Activated effector memory CD4-positive, alpha-beta T cell treated with Interleukin-2 at 50 U/mL for 16 hours (primary cell): ENCODE measurements around the gene OXNAD1.
"Not testable (repeated sequence)": the region's sequence is repeated elsewhere in the genome, so short reads cannot be mapped to it uniquely, and the experiment has no call there.

Source experiments
- DNase-seq: peaks from one replicate; pipeline ENCODE4 v3.0.0-alpha.2; 2020

The OXNAD1 gene

GRCh38 chr3:16307832-16308531 lies 43.0 kb downstream of the OXNAD1 start:
- no peak for DNase-seq

GRCh38 chr3:16308727-16309126 lies 43.7 kb downstream of the OXNAD1 start:
- DNase-seq: no peak

GRCh38 chr3:16309558-16309957 lies 44.5 kb downstream of the OXNAD1 start:
- DNase-seq: no peak

- DNase-seq: not testable (repeated sequence)
These were observed 45.5 kb downstream of the OXNAD1 start for GRCh38 chr3:16310486-16310885.

GRCh38 chr3:16311960-16312451 lies 47.0 kb downstream of the OXNAD1 start:
- peak; percentile 52 for DNase-seq

- DNase-seq: no peak
These were observed 49.1 kb downstream of the OXNAD1 start for GRCh38 chr3:16313886-16314645.

- DNase-seq: no peak
These were observed 50.6 kb downstream of the OXNAD1 start for GRCh38 chr3:16315623-16316022.

- no peak for DNase-seq
These were observed 51.4 kb downstream of the OXNAD1 start for GRCh38 chr3:16316396-16316795.

GRCh38 chr3:16316847-16317560 lies 52.0 kb downstream of the OXNAD1 start:
- no peak for DNase-seq

GRCh38 chr3:16317561-16317945 lies 52.5 kb downstream of the OXNAD1 start:
- DNase-seq: no peak

- no peak for DNase-seq
These were observed 53.2 kb downstream of the OXNAD1 start for GRCh38 chr3:16318176-16318575.

- peak; percentile 62 for DNase-seq
These were observed 54.3 kb downstream of the OXNAD1 start for GRCh38 chr3:16319307-16319706.

- DNase-seq: no peak
These were observed 54.7 kb downstream of the OXNAD1 start for GRCh38 chr3:16319723-16320122.

- DNase-seq: no peak
These were observed 55.7 kb downstream of the OXNAD1 start for GRCh38 chr3:16320711-16321110.

GRCh38 chr3:16322189-16322588 lies 57.2 kb downstream of the OXNAD1 start:
- no peak for DNase-seq

GRCh38 chr3:16323737-16324136 lies 58.7 kb downstream of the OXNAD1 start:
- no peak for DNase-seq

- no peak for DNase-seq
These were observed 60.8 kb downstream of the OXNAD1 start for GRCh38 chr3:16325850-16326249.

- DNase-seq: no peak
These were observed 61.8 kb downstream of the OXNAD1 start for GRCh38 chr3:16326724-16327349.

GRCh38 chr3:16328124-16328523 lies 63.1 kb downstream of the OXNAD1 start:
- no peak for DNase-seq

- DNase-seq: no peak
These were observed 64.2 kb downstream of the OXNAD1 start for GRCh38 chr3:16329036-16329825.

GRCh38 chr3:16329826-16330129 lies 64.8 kb downstream of the OXNAD1 start:
- no peak for DNase-seq

GRCh38 chr3:16330351-16330750 lies 65.3 kb downstream of the OXNAD1 start:
- no peak for DNase-seq
